ENCODE results near the gene GUSB.

The GUSB gene

GRCh38 chr7:65925040-65925439 is 57.0 kb downstream of the GUSB start:
- Histone ChIP-seq H3K4me3 (no peak overlapping the region), H4K20me1 (peaks cover 0 to 96% (median 51%) of the 10 kb centered on the region in 11 experiments; a peak in 14 of 22 replicates), H3K9ac (no peak overlapping the region), H3K27me3 (no peaks in the 10 kb centered on the region), H3K36me3 (peaks cover 0 to 67% (median 32%) of the 10 kb centered on the region in 11 experiments; a peak in 18 of 22 replicates), H3K4me1 (0 out of 20 replicates have a peak, but pooled peaks cover 0 to 5% (median 0%) of the 10 kb centered on the region in 10 experiments), H3K4me2 (no peak overlapping the region), H3K27ac (no peak overlapping the region), H3K9me3 (replicated peaks in 1 of 11) (no peaks in the 10 kb centered on the region)
- no peak for TF ChIP-seq Cebpa-rat (IDR thresholded peaks at IDR 0.05)

GRCh38 chr7:65924193-65924592 is 57.8 kb downstream of the GUSB start:
- Histone ChIP-seq H3K27ac (no peak overlapping the region), H3K36me3 (peaks cover 4 to 74% (median 40%) of the 10 kb centered on the region in 11 experiments; a peak in 19 of 22 replicates), H4K20me1 (peaks cover 0 to 97% (median 47%) of the 10 kb centered on the region in 11 experiments; a peak in 13 of 22 replicates), H3K9ac (no peak overlapping the region), H3K4me3 (no peak overlapping the region), H3K27me3 (no peaks in the 10 kb centered on the region), H3K4me1 (0 out of 20 replicates have a peak, but pooled peaks cover 0 to 5% (median 0%) of the 10 kb centered on the region in 10 experiments), H3K4me2 (no peak overlapping the region), H3K9me3 (replicated peaks in 1 of 11) (no peaks in the 10 kb centered on the region)
- TF ChIP-seq Cebpa-rat (IDR thresholded peaks at IDR 0.05), result no peak

GRCh38 chr7:65923316-65923715 is 58.7 kb downstream of the GUSB start:
- Histone ChIP-seq H4K20me1 (peaks cover 0 to 97% (median 39%) of the 10 kb centered on the region in 11 experiments; a peak in 11 of 22 replicates), H3K9me3 (replicated peaks in 1 of 11) (no peaks in the 10 kb centered on the region), H3K9ac (no peak overlapping the region), H3K4me2 (no peak overlapping the region), H3K27ac (no peak overlapping the region), H3K36me3 (peaks cover 4 to 83% (median 46%) of the 10 kb centered on the region in 11 experiments; a peak in 20 of 22 replicates), H3K4me3 (no peak overlapping the region), H3K27me3 (no peaks in the 10 kb centered on the region), H3K4me1 (0 out of 20 replicates have a peak, but pooled peaks cover 0 to 5% (median 0%) of the 10 kb centered on the region in 10 experiments)
- TF ChIP-seq Cebpa-rat (IDR thresholded peaks at IDR 0.05), result no peak

GRCh38 chr7:65915921-65916657 is 65.9 kb downstream of the GUSB start:
- peaks cover 15 to 25% (median 20%) of the 10 kb centered on the region in 10 experiments for H3K4me1 ChIP-seq
- H3K27me3 ChIP-seq, result no peaks in the 10 kb centered on the region
- no peak overlapping the region for H3K9ac ChIP-seq
- H4K20me1 ChIP-seq, result peaks cover 0 to 98% (median 33%) of the 10 kb centered on the region in 11 experiments; a peak in 16 of 22 replicates
- peak overlapping the region; percentile 18 to 64 (median 47) for H3K4me2 ChIP-seq
- peaks cover 0 to 3% (median 0%) of the 10 kb centered on the region in 11 experiments; a peak in 1 of 22 replicates for H3K9me3 ChIP-seq (replicated peaks in 1 of 11)
- H3K4me3 ChIP-seq, result no peak overlapping the region
- peaks cover 4 to 64% (median 35%) of the 10 kb centered on the region in 11 experiments; a peak in 20 of 22 replicates for H3K36me3 ChIP-seq
- peak overlapping the region in 5 of 11 experiments; percentile 5 to 38 (median 20); a peak in 5 of 22 replicates for H3K27ac ChIP-seq
- TF ChIP-seq Cebpa-rat (IDR thresholded peaks at IDR 0.05), result no peak

- Histone ChIP-seq H3K9me3 (replicated peaks in 1 of 11) (peaks cover 0 to 3% (median 0%) of the 10 kb centered on the region in 11 experiments; a peak in 1 of 22 replicates), H3K4me3 (no peak overlapping the region), H3K27ac (no peak overlapping the region), H3K36me3 (peaks cover 0 to 44% (median 11%) of the 10 kb centered on the region in 11 experiments; a peak in 8 of 22 replicates), H4K20me1 (peaks cover 0 to 99% (median 32%) of the 10 kb centered on the region in 11 experiments; a peak in 16 of 22 replicates), H3K27me3 (no peaks in the 10 kb centered on the region), H3K4me2 (no peak overlapping the region), H3K4me1 (peaks cover 15 to 23% (median 20%) of the 10 kb centered on the region in 10 experiments), H3K9ac (no peak overlapping the region)
- TF ChIP-seq Cebpa-rat (IDR thresholded peaks at IDR 0.05), result no peak
Observed at GRCh38 chr7:65912237-65912636, 69.8 kb downstream of the GUSB start.
